ENCODE data around the gene WHRN.

WHRN gene

DNA sequence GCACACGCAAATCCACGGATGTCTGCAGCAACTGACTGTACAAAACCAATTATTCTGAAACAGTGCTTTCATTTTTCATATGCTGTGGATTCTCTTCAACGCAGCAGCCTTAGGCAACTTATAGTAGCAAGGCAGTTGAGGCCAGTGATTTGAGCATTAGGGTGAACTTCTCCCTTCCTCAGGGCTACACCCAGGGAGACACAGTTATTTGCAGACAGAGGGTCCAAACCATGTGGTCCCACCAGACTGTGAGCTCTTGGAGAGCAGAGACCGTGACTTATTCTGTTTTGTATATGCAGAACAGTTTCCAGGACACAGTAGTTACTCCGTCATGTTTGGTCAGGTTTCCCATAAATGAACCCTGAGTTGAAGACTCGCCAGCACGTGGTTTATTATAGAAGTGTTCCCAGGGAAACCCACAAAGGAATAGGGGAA, 19.0 kb upstream of the WHRN start:
- H3K4me3 Mint-ChIP-seq, result no peak overlapping the region
- peaks cover 62% of the 10 kb centered on the region for H3K27me3 Mint-ChIP-seq
- CTCF ChIA-PET, result no interaction called here
- no peaks in the 10 kb centered on the region for H3K36me3 Mint-ChIP-seq
- no peaks in the 10 kb centered on the region for H3K9me3 Mint-ChIP-seq
- H3K4me1 Mint-ChIP-seq, result no peaks in the 10 kb centered on the region
- no peak overlapping the region for H3K27ac Mint-ChIP-seq
- DNase-seq, result no peak

DNA sequence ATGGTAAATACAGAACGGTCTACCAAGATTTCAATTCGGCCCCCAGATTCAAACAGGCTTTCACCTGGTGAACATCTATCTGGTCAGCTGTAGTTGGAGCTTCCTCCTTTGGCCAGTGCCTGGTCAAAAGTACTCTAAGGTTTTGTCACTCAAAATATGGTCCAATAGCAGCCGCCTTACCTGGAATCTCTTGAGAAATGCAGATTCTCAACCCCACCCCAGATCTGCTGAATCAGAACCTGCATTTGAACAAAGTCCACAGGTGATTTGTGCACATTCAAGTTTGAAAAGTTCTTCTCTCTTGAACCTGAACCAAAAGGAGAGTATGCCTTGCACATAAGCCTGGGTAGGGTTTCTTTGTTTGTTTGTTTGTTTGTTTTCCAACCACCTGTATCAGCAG, 17.6 kb upstream of the WHRN start:
- CTCF ChIA-PET, result interaction anchor here (1.2 to 1.3 kb wide), 2 partner anchors 36 to 117 kb away, joined by 3 read pairs; no protein-coding TSS in a partner anchor
- DNase-seq, result no peak
- no peak overlapping the region for H3K4me3 Mint-ChIP-seq
- peaks cover 8% of the 10 kb centered on the region for H3K4me1 Mint-ChIP-seq
- no peak overlapping the region for H3K27ac Mint-ChIP-seq
- peaks cover 62% of the 10 kb centered on the region for H3K27me3 Mint-ChIP-seq
- peaks cover 2% of the 10 kb centered on the region for H3K36me3 Mint-ChIP-seq
- H3K9me3 Mint-ChIP-seq, result no peaks in the 10 kb centered on the region

DNA sequence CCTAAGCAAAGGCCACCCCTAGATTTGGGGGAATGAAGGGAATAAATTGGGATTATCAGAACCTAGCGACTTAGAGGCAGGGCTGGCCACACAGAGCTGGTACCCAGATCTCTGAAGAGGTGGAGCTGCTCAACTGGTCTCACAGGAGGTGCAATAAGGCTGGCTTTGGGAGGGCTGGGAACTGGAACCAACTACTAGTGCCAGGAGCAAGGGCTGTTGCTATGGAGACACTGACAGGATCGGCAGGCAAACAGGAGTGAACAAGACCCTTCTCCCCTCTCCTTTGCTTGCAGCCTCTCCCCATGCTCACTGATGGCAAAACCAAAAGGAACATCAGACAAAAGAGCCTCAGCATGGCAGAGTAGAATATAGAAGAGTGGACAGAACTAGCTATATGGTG, 17.0 kb upstream of the WHRN start:
- no peak for DNase-seq
- CTCF ChIA-PET, result interaction anchor here (1.2 to 1.3 kb wide), 2 partner anchors 35 to 117 kb away, joined by 3 read pairs; no protein-coding TSS in a partner anchor
- H3K36me3 Mint-ChIP-seq, result peaks cover 2% of the 10 kb centered on the region
- H3K9me3 Mint-ChIP-seq, result no peaks in the 10 kb centered on the region
- peaks cover 56% of the 10 kb centered on the region for H3K27me3 Mint-ChIP-seq
- H3K4me3 Mint-ChIP-seq, result no peak overlapping the region
- H3K27ac Mint-ChIP-seq, result no peak overlapping the region
- peaks cover 8% of the 10 kb centered on the region for H3K4me1 Mint-ChIP-seq

DNA sequence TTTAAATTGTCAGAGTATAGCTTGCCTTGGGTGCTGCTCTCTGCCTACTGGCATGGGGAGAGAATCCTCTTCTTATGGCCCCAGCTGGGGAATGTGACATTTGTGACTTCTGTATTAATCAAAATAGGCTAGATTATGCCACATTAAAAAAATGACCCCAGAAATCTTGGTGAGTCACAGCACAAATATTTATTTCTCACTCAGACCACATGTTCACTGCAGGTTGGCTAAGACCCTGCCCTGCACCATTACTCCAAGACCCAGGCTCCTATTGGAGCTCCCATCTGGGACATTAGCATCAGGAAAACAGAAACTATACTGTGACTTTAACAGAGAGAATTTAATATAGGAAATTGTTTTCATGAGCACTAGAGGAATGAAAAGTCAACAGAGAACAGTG, 16.6 kb upstream of the WHRN start:
- DNase-seq, result no peak
- Mint-ChIP-seq H3K36me3 (peaks cover 2% of the 10 kb centered on the region), H3K27me3 (peaks cover 54% of the 10 kb centered on the region), H3K4me3 (no peak overlapping the region), H3K4me1 (peaks cover 8% of the 10 kb centered on the region), H3K9me3 (no peaks in the 10 kb centered on the region), H3K27ac (no peak overlapping the region)
- CTCF ChIA-PET, result interaction anchor here (1.2 to 1.3 kb wide), 2 partner anchors 35 to 116 kb away, joined by 3 read pairs; no protein-coding TSS in a partner anchor

DNA sequence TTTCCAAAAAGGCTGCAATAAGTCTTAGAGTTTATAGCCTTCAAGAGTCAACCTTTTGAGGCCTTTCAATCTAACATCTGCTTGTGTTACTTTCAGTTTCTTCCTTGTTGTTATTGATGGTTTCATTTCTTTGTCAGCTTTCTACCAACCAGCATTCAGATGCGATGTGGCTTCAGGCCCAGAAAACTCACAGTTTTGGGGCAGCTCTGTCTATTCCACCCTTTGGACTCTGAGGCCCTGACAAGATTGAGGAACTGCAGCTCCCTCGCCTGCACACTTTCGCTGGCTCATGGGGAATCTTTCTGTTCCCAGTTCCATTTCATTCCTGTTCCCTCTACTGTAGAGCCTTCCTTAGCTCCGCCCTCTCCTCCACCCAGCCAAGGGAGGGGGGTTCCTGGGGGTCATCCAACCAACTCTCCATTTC, 13.3 kb upstream of the WHRN start:
- Mint-ChIP-seq H3K27ac (peak overlapping the region; percentile 21), H3K4me3 (no peak overlapping the region), H3K27me3 (peaks cover 45% of the 10 kb centered on the region), H3K9me3 (no peaks in the 10 kb centered on the region), H3K36me3 (peaks cover 2% of the 10 kb centered on the region), H3K4me1 (peaks cover 11% of the 10 kb centered on the region)
- CTCF ChIA-PET, result interaction anchor here (2.1 kb wide), 1 partner anchor 134 kb away, joined by 14 read pairs; no protein-coding TSS in a partner anchor
- peak; percentile 25 for DNase-seq

DNA sequence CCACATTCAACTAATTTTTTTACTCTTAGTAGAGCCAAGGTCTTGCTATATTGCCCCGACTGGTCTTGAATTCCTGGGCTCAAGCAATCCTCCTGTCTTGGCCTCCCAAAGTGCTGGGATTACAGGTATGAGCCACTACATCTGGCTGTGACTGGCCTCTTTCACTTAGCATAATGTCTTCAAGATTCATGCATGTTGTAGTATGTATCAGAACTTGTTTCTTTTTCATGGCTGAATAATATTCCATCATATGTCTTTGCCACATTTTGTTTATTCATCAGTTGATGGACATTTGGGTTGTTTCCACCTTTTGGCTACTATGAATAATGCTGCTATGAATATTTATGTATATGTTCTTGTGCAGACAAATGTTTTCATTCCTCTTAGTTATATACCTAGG, 12.8 kb upstream of the WHRN start:
- DNase-seq, result no peak
- H3K9me3 Mint-ChIP-seq, result no peaks in the 10 kb centered on the region
- H3K27me3 Mint-ChIP-seq, result peaks cover 43% of the 10 kb centered on the region
- no peak overlapping the region for H3K4me3 Mint-ChIP-seq
- H3K27ac Mint-ChIP-seq, result no peak overlapping the region
- H3K4me1 Mint-ChIP-seq, result peaks cover 14% of the 10 kb centered on the region
- CTCF ChIA-PET, result interaction anchor here (2.1 kb wide), 1 partner anchor 135 kb away, joined by 14 read pairs; no protein-coding TSS in a partner anchor
- H3K36me3 Mint-ChIP-seq, result peaks cover 2% of the 10 kb centered on the region

DNA sequence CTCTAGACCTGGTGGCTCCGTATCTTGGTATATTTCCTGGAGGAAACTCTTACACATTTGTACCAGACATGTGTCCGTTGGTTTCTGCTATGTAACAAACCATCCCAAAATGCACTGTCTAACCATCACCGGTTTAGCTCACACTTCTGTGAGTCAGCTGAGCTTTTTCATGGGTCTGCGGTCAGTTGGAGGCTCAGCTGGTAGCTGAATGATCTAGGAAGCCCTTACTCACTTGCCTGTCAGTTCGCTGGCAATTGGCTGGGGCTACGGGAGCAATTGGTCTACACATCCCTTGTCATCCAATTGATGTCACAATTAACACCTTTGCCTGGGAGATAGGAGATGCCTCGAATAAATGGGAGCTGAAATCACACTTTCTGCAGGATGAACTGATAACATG, 11.6 kb upstream of the WHRN start:
- no peaks in the 10 kb centered on the region for H3K9me3 Mint-ChIP-seq
- H3K4me3 Mint-ChIP-seq, result no peak overlapping the region
- H3K4me1 Mint-ChIP-seq, result peaks cover 14% of the 10 kb centered on the region
- peaks cover 2% of the 10 kb centered on the region for H3K36me3 Mint-ChIP-seq
- CTCF ChIA-PET, result interaction anchor here (1.1 to 1.2 kb wide), 2 partner anchors 9 to 136 kb away, joined by 3 to 4 read pairs; no protein-coding TSS in a partner anchor
- no peak for DNase-seq
- H3K27me3 Mint-ChIP-seq, result peaks cover 33% of the 10 kb centered on the region
- no peak overlapping the region for H3K27ac Mint-ChIP-seq

DNA sequence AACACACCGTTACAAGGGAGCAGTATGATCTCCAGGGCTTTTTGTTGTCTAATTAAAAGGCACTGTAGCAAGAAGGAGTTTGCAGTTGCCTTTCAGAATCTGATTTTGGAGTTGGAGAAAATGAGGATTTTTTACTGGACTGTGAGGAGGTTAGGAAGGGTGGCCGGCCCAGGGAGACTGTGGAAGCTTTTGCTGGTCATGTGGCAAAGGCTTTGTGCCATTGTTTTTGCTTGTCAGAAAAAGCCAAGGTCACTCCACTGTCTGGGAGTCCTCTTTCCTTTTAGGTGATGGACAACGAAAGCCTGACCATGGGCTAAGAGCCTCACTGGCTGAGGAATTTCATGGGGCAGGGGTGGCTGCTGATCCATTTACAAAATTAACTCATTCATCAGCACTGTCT, 10.3 kb upstream of the WHRN start:
- H3K4me1 Mint-ChIP-seq, result peaks cover 14% of the 10 kb centered on the region
- CTCF ChIA-PET, result no interaction called here
- H3K9me3 Mint-ChIP-seq, result no peaks in the 10 kb centered on the region
- H3K4me3 Mint-ChIP-seq, result no peak overlapping the region
- H3K36me3 Mint-ChIP-seq, result peaks cover 2% of the 10 kb centered on the region
- H3K27ac Mint-ChIP-seq, result no peak overlapping the region
- no peak for DNase-seq
- peaks cover 38% of the 10 kb centered on the region for H3K27me3 Mint-ChIP-seq

DNA sequence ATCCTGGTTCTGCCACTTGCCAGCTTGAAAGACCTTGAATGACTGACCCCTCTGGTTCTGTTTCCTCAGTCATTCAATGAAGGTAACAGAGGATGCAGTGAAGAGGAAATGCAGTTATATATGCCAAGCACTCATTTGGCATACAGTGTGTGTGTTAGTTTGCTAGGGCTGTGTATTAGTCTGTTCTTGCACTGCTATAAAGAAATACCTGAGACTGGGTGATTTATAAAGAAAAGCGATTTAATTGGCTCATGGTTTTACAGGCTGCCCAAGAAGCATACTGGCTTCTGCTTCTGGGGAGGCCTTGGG, 8.6 kb upstream of the WHRN start:
- no peak for DNase-seq
- peaks cover 14% of the 10 kb centered on the region for H3K4me1 Mint-ChIP-seq
- no peak overlapping the region for H3K27ac Mint-ChIP-seq
- no peak overlapping the region for H3K4me3 Mint-ChIP-seq
- H3K36me3 Mint-ChIP-seq, result peaks cover 2% of the 10 kb centered on the region
- H3K9me3 Mint-ChIP-seq, result no peaks in the 10 kb centered on the region
- CTCF ChIA-PET, result no interaction called here
- H3K27me3 Mint-ChIP-seq, result peaks cover 49% of the 10 kb centered on the region

DNA sequence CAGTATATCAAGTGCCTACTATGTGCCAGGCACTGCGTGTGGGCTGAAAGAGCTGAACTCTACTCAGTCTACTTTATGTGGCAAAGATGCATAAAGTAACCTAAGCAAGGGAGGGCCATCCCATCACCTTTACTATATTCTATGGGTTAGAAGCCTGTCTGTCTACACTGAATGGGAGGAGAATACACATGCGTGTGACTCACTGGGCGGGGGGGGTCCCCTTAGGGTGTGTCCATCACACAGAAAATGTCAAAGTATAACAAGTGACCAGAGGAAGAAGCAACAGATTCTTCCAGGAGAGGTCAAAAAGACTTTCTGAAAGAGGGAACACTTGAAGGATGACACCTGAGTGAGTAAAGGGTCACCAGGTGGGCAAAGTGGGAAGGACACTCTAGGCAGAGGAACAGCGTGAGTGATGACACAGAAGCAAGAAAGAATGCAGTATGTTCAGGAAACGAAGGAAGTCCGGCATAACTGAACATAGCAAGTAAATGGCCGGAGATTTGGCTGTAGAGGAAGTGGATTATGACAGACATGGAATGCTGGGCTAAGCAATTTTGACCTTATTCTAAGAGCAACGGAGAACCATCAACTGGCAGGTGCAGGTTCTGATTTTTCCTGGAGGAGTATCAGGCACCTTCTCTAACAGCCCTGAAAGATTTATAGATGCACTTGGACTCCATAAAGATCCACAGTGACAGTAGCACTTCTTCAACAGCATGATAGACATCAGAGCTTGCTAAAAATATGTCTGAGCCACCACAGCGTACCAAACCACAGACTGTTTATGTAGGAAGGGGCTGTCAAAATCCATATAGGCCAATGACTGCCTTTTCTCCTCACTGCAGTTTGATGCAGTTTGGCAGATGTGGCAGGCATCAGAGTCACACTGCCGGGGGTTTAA, 8.0 kb upstream of the WHRN start:
- Mint-ChIP-seq H3K27me3 (peaks cover 53% of the 10 kb centered on the region), H3K4me3 (no peak overlapping the region), H3K9me3 (no peaks in the 10 kb centered on the region), H3K27ac (peak overlapping the region; percentile 9), H3K4me1 (peaks cover 9% of the 10 kb centered on the region), H3K36me3 (peaks cover 2% of the 10 kb centered on the region)
- CTCF ChIA-PET, result no interaction called here
- no peak for DNase-seq

DNA sequence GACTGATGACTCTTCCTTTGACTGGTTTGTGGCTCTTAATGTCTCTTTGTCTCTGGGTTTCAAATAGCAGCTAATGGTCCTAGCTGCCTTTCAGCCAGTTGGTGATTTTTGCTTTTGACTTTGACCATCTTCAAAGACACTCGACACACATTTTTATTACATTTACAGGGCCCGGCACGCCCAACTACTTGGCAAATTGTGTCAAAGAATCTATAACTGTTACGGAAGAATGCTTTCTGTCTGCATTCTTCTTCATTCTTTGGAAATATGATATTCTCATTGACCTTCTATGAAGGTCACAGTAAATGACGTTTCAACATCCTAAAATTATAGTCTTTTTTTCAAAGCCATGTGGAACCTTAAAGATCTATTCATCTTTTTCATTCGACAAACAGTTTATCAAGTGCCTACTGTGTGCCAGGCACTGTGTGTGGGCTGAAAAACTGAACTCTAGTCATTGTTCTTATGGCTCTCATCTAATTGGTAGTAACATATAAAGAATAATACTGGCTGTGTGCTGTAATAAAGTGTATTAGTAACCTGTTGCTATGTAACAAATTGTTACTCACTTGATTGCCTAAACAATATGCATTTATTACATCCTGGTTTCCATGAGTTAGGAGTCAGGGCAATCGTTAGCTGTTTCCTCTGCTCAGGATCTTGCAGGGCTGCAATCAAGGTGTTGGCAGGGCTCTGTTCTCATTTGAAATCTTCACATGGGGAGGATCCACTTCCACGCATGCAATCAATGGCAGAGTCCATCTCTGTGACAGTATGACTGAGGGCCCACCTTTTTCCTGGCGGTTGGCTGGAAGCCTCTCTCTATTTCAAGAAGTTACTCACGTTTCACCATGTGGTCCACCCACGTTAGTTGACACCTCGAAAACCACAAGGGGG, 7.0 kb upstream of the WHRN start:
- CTCF ChIA-PET, result interaction anchor here (1.6 to 10.1 kb wide), 3 partner anchors 26 to 105 kb away, joined by 3 to 96 read pairs (median 62); no protein-coding TSS in a partner anchor

DNA sequence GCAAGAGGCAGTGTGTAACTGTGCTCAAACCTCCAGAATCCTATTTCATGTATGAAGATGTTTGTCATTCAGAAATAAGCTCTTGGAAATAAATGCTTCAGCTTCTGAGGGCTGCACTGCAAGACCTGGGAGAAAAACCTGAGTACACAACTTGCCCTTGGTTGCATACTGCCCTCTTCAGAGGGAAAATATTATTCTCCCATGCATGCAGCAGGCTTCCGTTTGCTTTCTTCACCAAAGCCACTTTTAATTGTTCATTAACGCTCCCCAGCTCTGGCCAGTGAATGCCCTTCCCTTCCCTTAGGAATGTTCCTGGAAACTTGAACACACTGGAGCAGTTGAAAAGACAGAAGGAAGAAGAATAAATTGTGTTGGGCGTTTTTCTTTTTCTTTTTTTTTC, 2.5 kb upstream of the WHRN start:
- no peaks in the 10 kb centered on the region for H3K9me3 Mint-ChIP-seq
- CTCF ChIA-PET, result interaction anchor here (0.6 to 10.1 kb wide), 22 partner anchors 9 to 187 kb away, joined by 3 to 96 read pairs (median 6); no protein-coding TSS in a partner anchor
- no peak overlapping the region for H3K4me3 Mint-ChIP-seq
- peaks cover 91% of the 10 kb centered on the region for H3K27me3 Mint-ChIP-seq
- H3K27ac Mint-ChIP-seq, result no peak overlapping the region
- peaks cover 13% of the 10 kb centered on the region for H3K4me1 Mint-ChIP-seq
- DNase-seq, result peak; percentile 45
- no peaks in the 10 kb centered on the region for H3K36me3 Mint-ChIP-seq

More for the DNA sequence above, 7.0 kb upstream of the WHRN start:
- no peak for DNase-seq
- Mint-ChIP-seq H3K4me3 (no peak overlapping the region), H3K36me3 (no peaks in the 10 kb centered on the region), H3K27me3 (peaks cover 64% of the 10 kb centered on the region), H3K4me1 (peaks cover 8% of the 10 kb centered on the region), H3K27ac (no peak overlapping the region), H3K9me3 (no peaks in the 10 kb centered on the region)

DNA sequence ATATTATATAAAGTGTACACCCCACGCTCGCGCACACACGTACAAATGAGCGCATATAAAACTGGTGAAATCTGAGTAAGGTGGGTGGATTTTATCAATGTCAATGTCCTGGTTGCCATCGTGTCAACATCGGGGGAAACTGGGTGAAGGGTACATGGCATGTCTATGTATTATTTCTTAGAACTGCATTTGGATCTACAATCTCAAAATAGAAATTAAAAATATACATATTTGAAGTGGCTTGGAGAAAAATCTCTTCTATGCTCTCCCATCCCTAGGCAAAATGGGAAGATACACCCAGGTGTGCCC, 763 bp upstream of the WHRN start:
- H3K4me3 Mint-ChIP-seq, result peak overlapping the region; percentile 75
- CTCF ChIA-PET, result interaction anchor here (1.1 to 10.1 kb wide), 6 partner anchors 14 to 147 kb away, joined by 3 to 96 read pairs (median 30); no protein-coding TSS in a partner anchor
- peaks cover 97% of the 10 kb centered on the region for H3K27me3 Mint-ChIP-seq
- no peaks in the 10 kb centered on the region for H3K9me3 Mint-ChIP-seq
- peaks cover 13% of the 10 kb centered on the region for H3K4me1 Mint-ChIP-seq
- H3K36me3 Mint-ChIP-seq, result no peaks in the 10 kb centered on the region
- no peak for DNase-seq
- no peak overlapping the region for H3K27ac Mint-ChIP-seq

Data from activated naive CD4-positive, alpha-beta T cell treated with anti-CD3 and anti-CD28 coated beads, Interleukin-2, amount 10 ng/mL, durations not matched to agents 7 days and 5 days (primary cell).